ENCODE data around the gene NOD2. TPM values are rescaled to one million over a fixed set of nuclear protein-coding genes. Genes with fewer than 3 reads are reported as not detected.
A peak's percentile ranks its signal among the peaks of the same experiment; 100 is the strongest.

Gene NOD2
- total and polyA plus RNA-seq, 11 donors, result 0.21 to 6.5 (median 0.74) TPM

GRCh38 chr16:50719401-50720337 lies 26.3 kb downstream of the NOD2 start:
- peaks cover 0 to 46% (median 0%) of the 10 kb centered on the region in 9 donors for H3K36me3 ChIP-seq
- intact Hi-C loops (cut with DNase I), result no loop called here
- H3K27ac ChIP-seq, result no peak overlapping the region
- WGBS, 4 donors, result 73 to 85% (median 80%) methylated on average over 20 of the region's 20 CpGs
- TF ChIP-seq POLR2A (IDR thresholded peaks at IDR 0.05), result no peak
- TF ChIP-seq, protein P1, sequence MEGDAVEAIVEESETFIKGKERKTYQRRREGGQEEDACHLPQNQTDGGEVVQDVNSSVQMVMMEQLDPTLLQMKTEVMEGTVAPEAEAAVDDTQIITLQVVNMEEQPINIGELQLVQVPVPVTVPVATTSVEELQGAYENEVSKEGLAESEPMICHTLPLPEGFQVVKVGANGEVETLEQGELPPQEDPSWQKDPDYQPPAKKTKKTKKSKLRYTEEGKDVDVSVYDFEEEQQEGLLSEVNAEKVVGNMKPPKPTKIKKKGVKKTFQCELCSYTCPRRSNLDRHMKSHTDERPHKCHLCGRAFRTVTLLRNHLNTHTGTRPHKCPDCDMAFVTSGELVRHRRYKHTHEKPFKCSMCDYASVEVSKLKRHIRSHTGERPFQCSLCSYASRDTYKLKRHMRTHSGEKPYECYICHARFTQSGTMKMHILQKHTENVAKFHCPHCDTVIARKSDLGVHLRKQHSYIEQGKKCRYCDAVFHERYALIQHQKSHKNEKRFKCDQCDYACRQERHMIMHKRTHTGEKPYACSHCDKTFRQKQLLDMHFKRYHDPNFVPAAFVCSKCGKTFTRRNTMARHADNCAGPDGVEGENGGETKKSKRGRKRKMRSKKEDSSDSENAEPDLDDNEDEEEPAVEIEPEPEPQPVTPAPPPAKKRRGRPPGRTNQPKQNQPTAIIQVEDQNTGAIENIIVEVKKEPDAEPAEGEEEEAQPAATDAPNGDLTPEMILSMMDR (IDR thresholded peaks at IDR 0.05), result no peak
- peaks cover 0 to 7% (median 0%) of the 10 kb centered on the region in 12 donors for H3K9me3 ChIP-seq
- DNase-seq, result no peak
- no peak for ATAC-seq
- H3K27me3 ChIP-seq, result no peaks in the 10 kb centered on the region
- H3K4me3 ChIP-seq, result no peak overlapping the region
- peaks cover 0 to 14% (median 0%) of the 10 kb centered on the region in 12 donors for H3K4me1 ChIP-seq

DNA sequence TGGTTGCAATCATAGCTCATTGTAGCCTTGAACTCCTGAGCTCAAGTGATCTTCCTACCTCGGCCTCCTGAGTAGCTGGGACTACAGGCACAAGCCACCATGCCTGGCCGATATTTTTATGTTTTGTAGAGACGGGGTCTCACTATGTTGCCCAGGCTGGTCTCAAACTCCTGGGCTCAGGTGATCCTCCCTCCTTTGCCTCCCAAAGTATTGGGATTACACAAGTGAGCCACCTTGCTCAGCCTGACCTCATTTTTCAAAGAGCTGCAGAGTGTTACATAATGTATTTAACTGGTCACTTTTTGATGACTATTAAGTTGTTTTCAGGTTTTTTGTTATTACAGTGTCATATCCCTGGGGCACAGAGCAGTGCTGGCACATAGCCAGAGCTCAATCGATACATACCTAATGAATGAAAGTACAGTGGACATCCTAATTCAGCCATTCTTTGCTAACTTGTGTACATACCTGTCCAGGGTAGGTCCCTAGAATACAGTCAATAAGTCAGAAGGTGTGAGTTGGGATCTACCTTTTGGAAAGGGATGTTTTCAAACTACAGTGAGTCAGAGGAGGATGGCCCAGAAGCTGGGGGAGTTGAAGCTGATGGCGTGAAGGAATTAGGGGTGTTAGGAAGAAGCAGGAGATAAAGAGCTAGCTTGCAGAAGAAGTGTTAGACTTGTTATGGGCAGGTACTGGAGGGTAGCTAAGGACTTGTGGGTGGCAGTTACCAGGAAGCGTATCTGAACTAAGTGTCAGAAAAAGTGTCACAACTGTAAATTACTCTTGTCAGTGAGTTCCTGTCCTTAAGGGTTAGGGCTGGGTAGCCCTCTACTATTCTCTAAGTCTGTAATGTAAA lies 28.4 kb downstream of the NOD2 start:
- intact Hi-C loops (cut with DNase I), result no loop called here
- Histone ChIP-seq H3K27ac (peak overlapping the region in 1 of 12 donors; percentile 53), H3K4me3 (no peak overlapping the region), H3K4me1 (peaks cover 0 to 7% (median 0%) of the 10 kb centered on the region in 12 donors), H3K27me3 (no peaks in the 10 kb centered on the region), H3K9me3 (peaks cover 0 to 7% (median 0%) of the 10 kb centered on the region in 12 donors), H3K36me3 (peaks cover 0 to 56% (median 0%) of the 10 kb centered on the region in 9 donors)
- TF ChIP-seq POLR2A (IDR thresholded peaks at IDR 0.05), result no peak
- TF ChIP-seq, protein P1 (IDR thresholded peaks at IDR 0.05), result no peak
- ATAC-seq (no peak), DNase-seq (no peak)
- 90 to 95% (median 92%) methylated on average over 6 of the region's 6 CpGs for WGBS, 4 donors

GRCh38 chr16:50722405-50722737 lies 29.0 kb downstream of the NOD2 start:
- DNase-seq (no peak), ATAC-seq (no peak)
- Histone ChIP-seq H3K4me1 (peaks cover 0 to 1% (median 0%) of the 10 kb centered on the region in 12 donors), H3K4me3 (no peak overlapping the region), H3K36me3 (peaks cover 0 to 55% (median 0%) of the 10 kb centered on the region in 9 donors), H3K9me3 (peaks cover 0 to 7% (median 0%) of the 10 kb centered on the region in 12 donors), H3K27ac (peak overlapping the region in 1 of 12 donors; percentile 53), H3K27me3 (no peaks in the 10 kb centered on the region)
- intact Hi-C loops (cut with DNase I), result no loop called here
- TF ChIP-seq POLR2A (IDR thresholded peaks at IDR 0.05), result no peak
- TF ChIP-seq, protein P1 (IDR thresholded peaks at IDR 0.05), result no peak
- WGBS, 4 donors, result 86 to 100% (median 97%) methylated on average over 1 of the region's 1 CpG

DNA sequence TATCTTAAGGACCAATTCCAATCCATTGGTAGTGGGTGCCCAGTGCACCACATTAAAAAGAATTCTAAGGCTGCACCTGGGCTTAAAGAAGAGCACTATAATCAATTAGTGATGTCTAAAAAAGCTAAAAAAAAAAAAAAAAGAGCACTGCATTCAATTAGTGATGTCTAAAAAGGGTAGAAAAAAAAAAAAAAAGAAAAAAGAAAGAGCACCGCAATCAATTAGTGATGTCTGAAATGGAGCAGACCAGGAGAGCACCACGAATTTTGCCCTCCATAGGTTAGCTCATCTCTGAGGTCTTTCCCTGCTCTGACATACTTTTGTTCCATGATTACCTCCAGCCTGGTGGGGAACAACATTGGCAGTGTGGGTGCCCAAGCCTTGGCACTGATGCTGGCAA lies 29.6 kb downstream of the NOD2 start:
- 80 to 88% (median 83%) methylated on average over 2 of the region's 2 CpGs for WGBS, 4 donors
- Histone ChIP-seq H3K27ac (no peak overlapping the region), H3K9me3 (peaks cover 0 to 7% (median 0%) of the 10 kb centered on the region in 12 donors), H3K36me3 (peaks cover 0 to 61% (median 0%) of the 10 kb centered on the region in 9 donors), H3K4me1 (no peaks in the 10 kb centered on the region), H3K4me3 (no peak overlapping the region), H3K27me3 (no peaks in the 10 kb centered on the region)
- no peak for DNase-seq
- TF ChIP-seq, protein P1 (IDR thresholded peaks at IDR 0.05), result no peak
- TF ChIP-seq POLR2A (IDR thresholded peaks at IDR 0.05), result no peak
- intact Hi-C loops (cut with DNase I), result no loop called here
- ATAC-seq, result no peak

Measured in heart left ventricle (tissue), 16 donors.